H1 (cell line): ENCODE results near the gene SGCD. TPM values are rescaled to one million over a fixed set of nuclear protein-coding genes. Genes with fewer than 3 reads are reported as not detected.

Experiments
- CHD7 ChIP-seq: fragments of 300-600 bp; sonication (generic); IDR thresholded peaks from 2 replicates; pipeline ENCODE4 v1.7.1; 2012; ENCODE audit warnings: low read length, moderate library complexity, mild to moderate bottlenecking, inconsistent platforms; ENCODE audit not compliant: insufficient replicate concordance
- CTCF ChIP-seq, 3 experiments: IDR thresholded peaks; 1 replicate in 2 of 3; 2 replicates in 1 of 3; pipeline versions ENCODE4 v1.5.1 to v1.6.1; 2011; ENCODE audit warnings: low read length in 3 of 3, mild to moderate bottlenecking in 3 of 3, inconsistent platforms in 2 of 3, low read depth in 1 of 3, moderate library complexity in 1 of 3; ENCODE audit not compliant: insufficient read depth in 1 of 3; ENCODE audit errors: control extremely low read depth in 1 of 3
- GABPA ChIP-seq: IDR thresholded peaks from 2 replicates; pipeline ENCODE4 v1.6.1; 2011; ENCODE audit warnings: mild to moderate bottlenecking, low read length, moderate library complexity, borderline replicate concordance; ENCODE audit not compliant: insufficient read depth
- USF2 ChIP-seq: IDR thresholded peaks from 2 replicates; pipeline ENCODE4 v1.6.1; 2011; ENCODE audit warnings: low read length, improper control_type of control experiment
- polyA plus RNA-seq, 7 experiments: library from polyadenylated mRNA; depleted of rRNA in 3 of 7; stranded (reverse) in 5 of 7; unstranded in 2 of 7; fragments of >200 nt in 5 of 7; fragments of 200-250 nt in 2 of 7; gene quantifications; 1 replicate in 5 of 7; 2 replicates in 1 of 7; 4 replicates in 1 of 7; pipeline versions ENCODE4 v1.2.1 to v1.2.3, GENCODE V29; 2011 to 2013; ENCODE audit warnings: missing spikeins in 2 of 7, mixed read lengths in 2 of 7
- total RNA-seq: library from RNA; stranded (reverse); fragmentation: NEBNext Ultra II Directional; extraction: Animal tissue kit (Norgen Biotek cat#: 25700); gene quantifications from 2 replicates; pipeline ENCODE4 v1.2.1, GENCODE V29; 2021
- TF ChIP-seq, protein P1 (sequence below): IDR thresholded peaks from 2 replicates; pipeline ENCODE4 v1.6.1; 2012; ENCODE audit warnings: inconsistent platforms

Gene SGCD
- total and polyA plus RNA-seq, 2 of the 8 experiments (the other 6 are each of a cell fraction or from before 2014, with no cell fraction given) = 0.04 to 0.08 TPM

- TF ChIP-seq CHD7 (no peak), USF2 (no peak), CTCF (IDR thresholded peaks at IDR 0.05; ENCODE audit: control extremely low read depth in 1 of 3, insufficient read depth in 1 of 3, low read depth in 1 of 3, low read length in 3 of 3) (no peak), GABPA (no peak)
- TF ChIP-seq, protein P1, sequence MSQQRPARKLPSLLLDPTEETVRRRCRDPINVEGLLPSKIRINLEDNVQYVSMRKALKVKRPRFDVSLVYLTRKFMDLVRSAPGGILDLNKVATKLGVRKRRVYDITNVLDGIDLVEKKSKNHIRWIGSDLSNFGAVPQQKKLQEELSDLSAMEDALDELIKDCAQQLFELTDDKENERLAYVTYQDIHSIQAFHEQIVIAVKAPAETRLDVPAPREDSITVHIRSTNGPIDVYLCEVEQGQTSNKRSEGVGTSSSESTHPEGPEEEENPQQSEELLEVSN = no peak
These were observed 68.3 kb downstream of the SGCD start (continued) for GRCh38 chr5:156395306-156395675.
